DND-41 (cell line): ENCODE measurements around the gene TMEM175.

Source experiments
- ATAC-seq: fragments of 200-7000 bp; cut with Tn5 transposase; 3 replicates; pipeline ENCODE4 v1.9.1; 2021; ENCODE audit warnings: low read depth; ENCODE audit not compliant: insufficient read depth
- DNase-seq: peaks from one replicate; pipeline ENCODE4 v3.0.0-alpha.2; 2020
- H2AFZ ChIP-seq: 2 replicates; pipeline ENCODE4 v1.6.0; 2012; ENCODE audit warnings: low read depth, low read length
- H3K27ac ChIP-seq: 2 replicates; pipeline ENCODE4 v1.5.1; 2012; ENCODE audit warnings: low read length, inconsistent platforms
- H3K27me3 ChIP-seq: fragments of 200-600 bp; sonication (generic); 2 replicates; pipeline ENCODE4 v1.6.0; 2012; ENCODE audit warnings: low read length, mild to moderate bottlenecking, inconsistent platforms; ENCODE audit not compliant: insufficient read depth, poor library complexity
- H3K36me3 ChIP-seq: 2 replicates; pipeline ENCODE4 v1.5.1; 2012; ENCODE audit warnings: low read length, inconsistent platforms; ENCODE audit not compliant: insufficient read depth
- H3K4me1 ChIP-seq: 2 replicates; pipeline ENCODE4 v1.5.1; 2012; ENCODE audit warnings: mild to moderate bottlenecking, low read length; ENCODE audit not compliant: insufficient read depth
- H3K4me2 ChIP-seq: 2 replicates; pipeline ENCODE4 v1.6.0; 2012; ENCODE audit warnings: mild to moderate bottlenecking, moderate library complexity, low read length, inconsistent platforms; ENCODE audit not compliant: insufficient read depth
- H3K4me3 ChIP-seq, 2 experiments: fragments of 200-600 bp in 1 of 2; shearing (Covaris generic) in 1 of 2; 2 replicates each; pipeline ENCODE4 v1.5.1; 2012 to 2016; ENCODE audit warnings: inconsistent platforms in 2 of 2, low read length in 2 of 2, mild to moderate bottlenecking in 2 of 2, low read depth in 1 of 2, moderate library complexity in 1 of 2
- H3K79me2 ChIP-seq: 2 replicates; pipeline ENCODE4 v1.6.0; 2012; ENCODE audit warnings: low read length, inconsistent platforms; ENCODE audit not compliant: insufficient read depth
- H3K9ac ChIP-seq: 2 replicates; pipeline ENCODE4 v1.6.0; 2012; ENCODE audit warnings: low read depth, mild to moderate bottlenecking, inconsistent platforms, low read length, moderate library complexity
- H3K9me3 ChIP-seq: 2 replicates; pipeline ENCODE4 v1.5.1; 2012; ENCODE audit warnings: low read length, moderate library complexity, mild to moderate bottlenecking, inconsistent platforms; ENCODE audit not compliant: insufficient read depth, severe bottlenecking
- H4K20me1 ChIP-seq: 2 replicates; pipeline ENCODE4 v1.6.0; 2012; ENCODE audit warnings: low read length; ENCODE audit not compliant: insufficient read depth
- EZH2 ChIP-seq: IDR thresholded peaks from 3 replicates; pipeline ENCODE4 v1.6.1; 2012; ENCODE audit warnings: borderline replicate concordance, low read depth, mild to moderate bottlenecking, moderate library complexity, low read length, inconsistent platforms; ENCODE audit not compliant: severe bottlenecking
- TF ChIP-seq, protein P1 (sequence below): IDR thresholded peaks from 2 replicates; pipeline ENCODE4 v1.5.1; 2012; ENCODE audit warnings: borderline replicate concordance, low read length, moderate library complexity, mild to moderate bottlenecking; ENCODE audit not compliant: poor library complexity, severe bottlenecking; ENCODE audit errors: extremely low read depth

Gene TMEM175

DNA sequence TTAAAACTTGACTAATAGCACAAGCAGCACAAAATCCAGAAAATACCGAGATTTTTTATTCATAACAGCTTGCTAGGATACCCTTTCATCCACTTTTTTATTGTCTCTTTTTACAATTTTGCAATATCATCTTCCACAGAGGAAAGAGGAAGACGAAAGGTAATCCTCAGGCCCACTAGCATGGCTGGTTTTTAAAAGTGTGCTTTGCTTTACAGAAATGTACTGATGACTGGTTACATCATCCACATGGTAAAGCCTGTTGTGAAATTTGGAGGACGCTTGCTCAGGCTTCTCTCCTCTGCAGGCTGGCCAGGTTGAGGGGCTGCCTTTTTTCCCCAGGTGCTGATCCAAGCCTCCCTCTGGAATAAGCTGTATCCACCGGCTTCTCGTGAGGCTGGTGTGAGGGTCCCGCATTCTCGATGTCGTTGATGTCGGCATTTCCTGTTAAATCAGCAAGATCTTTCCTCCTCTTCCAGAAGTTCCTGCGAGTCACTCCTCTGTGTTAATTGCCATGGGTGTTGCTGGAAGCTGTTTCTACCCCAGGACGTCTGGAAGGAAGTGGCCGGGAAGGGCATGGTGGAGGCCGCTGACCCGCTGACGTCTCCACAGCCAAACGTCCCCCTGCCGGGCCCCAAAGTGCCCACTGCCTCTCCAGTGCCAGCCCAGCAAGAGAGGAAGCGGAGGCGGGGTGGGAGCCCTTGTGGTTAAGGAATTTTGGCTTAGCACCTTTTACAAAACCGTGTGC lies 46.9 kb downstream of the TMEM175 start:
- no peak overlapping the region for H3K4me3 ChIP-seq
- no peaks in the 10 kb centered on the region for H3K4me1 ChIP-seq
- no peak overlapping the region for H2AFZ ChIP-seq
- DNase-seq (no peak), ATAC-seq (no peak)
- peaks cover 4% of the 10 kb centered on the region for H3K9me3 ChIP-seq
- no peak overlapping the region for H3K9ac ChIP-seq
- H3K27me3 ChIP-seq: no peaks in the 10 kb centered on the region
- H3K36me3 ChIP-seq: no peaks in the 10 kb centered on the region
- H4K20me1 ChIP-seq: no peaks in the 10 kb centered on the region
- no peak overlapping the region for H3K27ac ChIP-seq
- no peak overlapping the region for H3K4me2 ChIP-seq
- no peaks in the 10 kb centered on the region for H3K79me2 ChIP-seq
- TF ChIP-seq, protein P1, sequence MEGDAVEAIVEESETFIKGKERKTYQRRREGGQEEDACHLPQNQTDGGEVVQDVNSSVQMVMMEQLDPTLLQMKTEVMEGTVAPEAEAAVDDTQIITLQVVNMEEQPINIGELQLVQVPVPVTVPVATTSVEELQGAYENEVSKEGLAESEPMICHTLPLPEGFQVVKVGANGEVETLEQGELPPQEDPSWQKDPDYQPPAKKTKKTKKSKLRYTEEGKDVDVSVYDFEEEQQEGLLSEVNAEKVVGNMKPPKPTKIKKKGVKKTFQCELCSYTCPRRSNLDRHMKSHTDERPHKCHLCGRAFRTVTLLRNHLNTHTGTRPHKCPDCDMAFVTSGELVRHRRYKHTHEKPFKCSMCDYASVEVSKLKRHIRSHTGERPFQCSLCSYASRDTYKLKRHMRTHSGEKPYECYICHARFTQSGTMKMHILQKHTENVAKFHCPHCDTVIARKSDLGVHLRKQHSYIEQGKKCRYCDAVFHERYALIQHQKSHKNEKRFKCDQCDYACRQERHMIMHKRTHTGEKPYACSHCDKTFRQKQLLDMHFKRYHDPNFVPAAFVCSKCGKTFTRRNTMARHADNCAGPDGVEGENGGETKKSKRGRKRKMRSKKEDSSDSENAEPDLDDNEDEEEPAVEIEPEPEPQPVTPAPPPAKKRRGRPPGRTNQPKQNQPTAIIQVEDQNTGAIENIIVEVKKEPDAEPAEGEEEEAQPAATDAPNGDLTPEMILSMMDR: no peak
- TF ChIP-seq EZH2: no peak

DNA sequence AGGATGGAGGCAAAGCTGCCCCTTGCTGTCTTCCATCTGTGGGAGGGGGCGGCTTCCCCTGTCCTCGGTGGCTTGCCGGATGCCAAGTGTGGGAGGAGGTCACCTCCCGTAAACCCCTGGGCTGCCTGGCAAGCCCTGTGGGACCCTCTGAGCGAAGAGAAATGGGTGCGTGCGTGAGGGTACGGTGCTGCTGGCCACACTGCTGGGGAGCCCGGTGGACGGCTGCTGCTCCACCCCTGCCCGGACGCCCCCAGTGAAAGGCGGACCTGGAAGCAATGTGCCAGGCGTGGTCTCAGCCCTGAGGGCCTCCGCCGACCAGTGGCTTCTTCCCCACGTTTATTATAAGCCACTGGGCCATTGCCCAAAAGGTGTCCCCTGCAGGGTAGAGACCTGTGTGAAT lies 50.0 kb downstream of the TMEM175 start:
- Histone ChIP-seq H3K4me2 (no peak overlapping the region), H3K4me3 (no peak overlapping the region), H3K27ac (no peak overlapping the region), H3K9ac (no peak overlapping the region), H4K20me1 (no peaks in the 10 kb centered on the region), H3K36me3 (no peaks in the 10 kb centered on the region), H3K79me2 (peaks cover 14% of the 10 kb centered on the region), H3K4me1 (peaks cover 19% of the 10 kb centered on the region), H3K27me3 (no peaks in the 10 kb centered on the region), H2AFZ (no peak overlapping the region), H3K9me3 (no peaks in the 10 kb centered on the region)
- DNase-seq: no peak
- no peak for ATAC-seq
- TF ChIP-seq EZH2: no peak
- TF ChIP-seq, protein P1: no peak

DNA sequence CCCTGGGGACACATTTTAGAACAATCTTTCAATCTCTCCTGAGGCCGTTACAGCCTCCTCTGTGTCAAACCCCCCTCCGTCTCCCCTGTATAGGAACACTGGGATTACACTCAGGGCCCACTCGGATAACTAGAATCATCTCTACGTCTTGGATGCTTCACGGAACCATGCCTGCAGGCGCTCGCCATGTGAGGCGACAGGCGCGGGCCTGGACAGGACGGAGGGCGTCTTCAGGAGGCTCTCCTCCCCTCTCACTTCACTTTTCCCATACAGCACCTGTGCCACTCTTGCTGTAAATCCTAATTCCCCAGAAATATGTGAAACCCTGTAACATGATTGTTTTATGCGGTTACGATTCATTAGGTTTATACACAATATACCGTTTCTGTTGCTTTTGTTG lies 50.6 kb downstream of the TMEM175 start:
- H3K36me3 ChIP-seq: no peaks in the 10 kb centered on the region
- peaks cover 5% of the 10 kb centered on the region for H4K20me1 ChIP-seq
- H3K79me2 ChIP-seq: peaks cover 19% of the 10 kb centered on the region
- H3K27me3 ChIP-seq: no peaks in the 10 kb centered on the region
- H3K4me1 ChIP-seq: peaks cover 24% of the 10 kb centered on the region
- TF ChIP-seq EZH2: no peak
- TF ChIP-seq, protein P1: no peak
- no peak for DNase-seq
- H3K4me3 ChIP-seq: no peak overlapping the region
- no peaks in the 10 kb centered on the region for H3K9me3 ChIP-seq
- no peak overlapping the region for H3K9ac ChIP-seq
- no peak overlapping the region for H3K27ac ChIP-seq
- H2AFZ ChIP-seq: no peak overlapping the region
- ATAC-seq: no peak
- no peak overlapping the region for H3K4me2 ChIP-seq
